HepG2 (cell line): ENCODE results near the gene MRPL48. TPM values are rescaled to one million over a fixed set of nuclear protein-coding genes. Genes with fewer than 3 reads are reported as not detected.
A peak's percentile ranks its signal among the peaks of the same experiment; 100 is the strongest.

Experiments
- CENPX ChIP-seq: sonication (generic); formaldehyde crosslinking; IDR thresholded peaks from 2 replicates; pipeline ENCODE4 v1.9.0; 2021; ENCODE audit warnings: mild to moderate bottlenecking, missing genetic modification reagents, moderate library complexity
- DMAP1 ChIP-seq: IDR thresholded peaks from 2 replicates; pipeline ENCODE4 v1.6.1; 2016
- HNRNPK ChIP-seq: fragments of 200-400 bp; formaldehyde crosslinking; IDR thresholded peaks from 2 replicates; pipeline ENCODE4 v1.6.1; 2018; ENCODE audit warnings: low read length, low read depth, moderate library complexity, mild to moderate bottlenecking; ENCODE audit not compliant: poor library complexity, severe bottlenecking
- MBD4 ChIP-seq: IDR thresholded peaks from 2 replicates; pipeline ENCODE4 v1.6.1; 2012; ENCODE audit warnings: low read length, inconsistent platforms, borderline replicate concordance
- MXD4 ChIP-seq: IDR thresholded peaks from 2 replicates; pipeline ENCODE4 v1.6.1; 2016; ENCODE audit warnings: mild to moderate bottlenecking, missing biosample characterization, missing genetic modification reagents
- RNF2 ChIP-seq: fragments of 450-650 bp; conservative IDR thresholded peaks from 2 replicates; pipeline ENCODE4 v1.6.1; 2016; ENCODE audit warnings: low read depth
- TAF15 ChIP-seq: fragments of 200-400 bp; formaldehyde crosslinking; IDR thresholded peaks from one replicate; pipeline ENCODE4 v1.6.1; 2018; ENCODE audit warnings: mild to moderate bottlenecking, low read depth, low read length; ENCODE audit not compliant: poor library complexity, severe bottlenecking
- ZNF335 ChIP-seq: sonication (generic); formaldehyde crosslinking; IDR thresholded peaks from 2 replicates; pipeline ENCODE4 v1.4.0; 2020; ENCODE audit warnings: missing genetic modification reagents
- ZNF547 ChIP-seq: sonication (generic); formaldehyde crosslinking; IDR thresholded peaks from 2 replicates; pipeline ENCODE4 v1.5.1; 2020; ENCODE audit warnings: mild to moderate bottlenecking, missing genetic modification reagents
- polyA plus RNA-seq, 8 experiments: library from polyadenylated mRNA; depleted of rRNA in 3 of 8; stranded (reverse) in 7 of 8; unstranded in 1 of 8; fragments of >200 nt; fragmentation: Illumina TruSeq in 4 of 8; extraction: Trizol in 4 of 8; gene quantifications; 2 replicates each; pipeline versions ENCODE4 v1.2.1 to v1.2.3, GENCODE V29; 2011 to 2016; ENCODE audit warnings: low read depth in 4 of 8, missing spikeins in 1 of 8, mixed read lengths in 1 of 8; ENCODE audit not compliant: insufficient read depth in 1 of 8
- total RNA-seq, 5 experiments: library from RNA; depleted of rRNA; stranded (reverse); fragments of >200 nt; fragmentation: Illumina TruSeq; extraction: Trizol; gene quantifications; 2 replicates each; pipeline ENCODE4 v1.2.3, GENCODE V29; 2016; ENCODE audit warnings: low read depth in 1 of 5
- TF ChIP-seq, protein P1 (sequence below): sonication (generic); formaldehyde crosslinking; conservative IDR thresholded peaks from 2 replicates; pipeline ENCODE4 v1.4.0; 2020; ENCODE audit warnings: mild to moderate bottlenecking, missing genetic modification reagents, moderate library complexity
- TF ChIP-seq, protein P2 (sequence below): IDR thresholded peaks from 2 replicates; pipeline ENCODE4 v1.6.1; 2016
- TF ChIP-seq, protein P3 (sequence below): sonication (generic); formaldehyde crosslinking; IDR thresholded peaks from 2 replicates; pipeline ENCODE4 v1.5.0; 2020; ENCODE audit warnings: mild to moderate bottlenecking, missing genetic modification reagents
- TF ChIP-seq, protein P4 (sequence below): sonication (generic); formaldehyde crosslinking; IDR thresholded peaks from 2 replicates; pipeline ENCODE4 v1.4.0; 2020; ENCODE audit warnings: missing genetic modification reagents, borderline replicate concordance
- TF ChIP-seq, protein P5 (sequence below): sonication (generic); formaldehyde crosslinking; IDR thresholded peaks from 2 replicates; pipeline ENCODE4 v1.4.0; 2020; ENCODE audit warnings: missing genetic modification reagents

Gene MRPL48
- total and polyA plus RNA-seq, 2 of the 13 experiments (the other 11 are each of a cell fraction or from before 2014, with no cell fraction given), result 61.2 to 67.9 TPM

DNA sequence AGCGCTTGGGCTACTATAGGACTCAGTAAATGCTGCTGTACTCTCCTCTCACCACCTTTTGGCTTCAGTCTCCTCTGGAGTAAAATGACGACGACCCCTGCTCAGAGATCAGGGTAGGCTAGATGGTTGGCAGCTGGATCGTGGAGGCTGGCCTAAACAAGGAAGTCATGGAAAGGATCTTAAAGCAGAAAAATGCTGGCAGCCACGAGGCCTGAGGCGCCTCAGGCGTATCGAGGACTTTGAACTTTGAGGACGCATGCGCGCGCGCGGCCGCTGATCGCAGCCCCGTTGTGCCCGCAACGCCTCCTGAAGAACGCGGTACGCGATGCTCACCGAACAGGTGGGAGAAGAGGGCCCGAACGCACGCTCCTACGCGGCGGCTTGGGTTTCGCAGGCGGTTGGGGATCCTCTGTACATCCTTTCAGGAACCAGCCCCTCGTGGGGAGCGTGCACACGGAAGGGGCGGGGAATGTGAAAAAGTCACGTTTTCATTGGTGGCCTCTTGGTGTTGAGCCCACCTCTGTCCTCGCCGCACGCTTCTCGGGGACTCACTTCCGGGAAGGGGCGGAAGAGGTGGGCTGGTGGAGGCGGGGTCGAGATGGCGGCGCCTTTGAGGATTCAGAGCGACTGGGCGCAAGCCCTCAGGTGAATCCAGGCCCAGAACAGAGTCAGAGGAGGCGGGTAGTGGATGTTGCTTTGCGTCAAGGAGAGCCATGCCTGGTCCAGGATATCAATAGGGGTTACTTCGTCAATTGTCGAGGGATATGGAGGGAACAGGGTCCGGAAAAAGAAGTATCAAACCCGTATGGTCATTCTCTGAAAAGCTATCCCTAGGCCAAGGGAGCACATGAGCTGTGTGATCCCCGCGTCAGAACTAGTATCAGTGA, 89.0 kb downstream of the MRPL48 start, which contains the start of the genes COA4 and PAAF1 (continued):
- TF ChIP-seq ZNF335 (peak; percentile 63; the same call in 1 of the 2 replicates), HNRNPK (no peak), TAF15 (peak; percentile 77), ZNF547 (CRISPR knock-in tag) (peak; percentile 73), DMAP1 (CRISPR knock-in tag) (peak; percentile 100), CENPX (CRISPR knock-in tag) (no peak), RNF2 (peak; percentile 77; the same call in 1 of the 2 replicates), MBD4 (no peak), MXD4 (CRISPR knock-in tag) (peak; percentile 88)
- TF ChIP-seq, protein P1, sequence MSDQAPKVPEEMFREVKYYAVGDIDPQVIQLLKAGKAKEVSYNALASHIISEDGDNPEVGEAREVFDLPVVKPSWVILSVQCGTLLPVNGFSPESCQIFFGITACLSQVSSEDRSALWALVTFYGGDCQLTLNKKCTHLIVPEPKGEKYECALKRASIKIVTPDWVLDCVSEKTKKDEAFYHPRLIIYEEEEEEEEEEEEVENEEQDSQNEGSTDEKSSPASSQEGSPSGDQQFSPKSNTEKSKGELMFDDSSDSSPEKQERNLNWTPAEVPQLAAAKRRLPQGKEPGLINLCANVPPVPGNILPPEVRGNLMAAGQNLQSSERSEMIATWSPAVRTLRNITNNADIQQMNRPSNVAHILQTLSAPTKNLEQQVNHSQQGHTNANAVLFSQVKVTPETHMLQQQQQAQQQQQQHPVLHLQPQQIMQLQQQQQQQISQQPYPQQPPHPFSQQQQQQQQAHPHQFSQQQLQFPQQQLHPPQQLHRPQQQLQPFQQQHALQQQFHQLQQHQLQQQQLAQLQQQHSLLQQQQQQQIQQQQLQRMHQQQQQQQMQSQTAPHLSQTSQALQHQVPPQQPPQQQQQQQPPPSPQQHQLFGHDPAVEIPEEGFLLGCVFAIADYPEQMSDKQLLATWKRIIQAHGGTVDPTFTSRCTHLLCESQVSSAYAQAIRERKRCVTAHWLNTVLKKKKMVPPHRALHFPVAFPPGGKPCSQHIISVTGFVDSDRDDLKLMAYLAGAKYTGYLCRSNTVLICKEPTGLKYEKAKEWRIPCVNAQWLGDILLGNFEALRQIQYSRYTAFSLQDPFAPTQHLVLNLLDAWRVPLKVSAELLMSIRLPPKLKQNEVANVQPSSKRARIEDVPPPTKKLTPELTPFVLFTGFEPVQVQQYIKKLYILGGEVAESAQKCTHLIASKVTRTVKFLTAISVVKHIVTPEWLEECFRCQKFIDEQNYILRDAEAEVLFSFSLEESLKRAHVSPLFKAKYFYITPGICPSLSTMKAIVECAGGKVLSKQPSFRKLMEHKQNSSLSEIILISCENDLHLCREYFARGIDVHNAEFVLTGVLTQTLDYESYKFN (CRISPR knock-in tag), result peak; percentile 49
- TF ChIP-seq, protein P2, sequence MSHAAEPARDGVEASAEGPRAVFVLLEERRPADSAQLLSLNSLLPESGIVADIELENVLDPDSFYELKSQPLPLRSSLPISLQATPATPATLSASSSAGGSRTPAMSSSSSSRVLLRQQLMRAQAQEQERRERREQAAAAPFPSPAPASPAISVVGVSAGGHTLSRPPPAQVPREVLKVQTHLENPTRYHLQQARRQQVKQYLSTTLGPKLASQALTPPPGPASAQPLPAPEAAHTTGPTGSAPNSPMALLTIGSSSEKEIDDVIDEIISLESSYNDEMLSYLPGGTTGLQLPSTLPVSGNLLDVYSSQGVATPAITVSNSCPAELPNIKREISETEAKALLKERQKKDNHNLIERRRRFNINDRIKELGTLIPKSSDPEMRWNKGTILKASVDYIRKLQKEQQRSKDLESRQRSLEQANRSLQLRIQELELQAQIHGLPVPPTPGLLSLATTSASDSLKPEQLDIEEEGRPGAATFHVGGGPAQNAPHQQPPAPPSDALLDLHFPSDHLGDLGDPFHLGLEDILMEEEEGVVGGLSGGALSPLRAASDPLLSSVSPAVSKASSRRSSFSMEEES (CRISPR knock-in tag), result peak; percentile 71
- TF ChIP-seq, protein P3, sequence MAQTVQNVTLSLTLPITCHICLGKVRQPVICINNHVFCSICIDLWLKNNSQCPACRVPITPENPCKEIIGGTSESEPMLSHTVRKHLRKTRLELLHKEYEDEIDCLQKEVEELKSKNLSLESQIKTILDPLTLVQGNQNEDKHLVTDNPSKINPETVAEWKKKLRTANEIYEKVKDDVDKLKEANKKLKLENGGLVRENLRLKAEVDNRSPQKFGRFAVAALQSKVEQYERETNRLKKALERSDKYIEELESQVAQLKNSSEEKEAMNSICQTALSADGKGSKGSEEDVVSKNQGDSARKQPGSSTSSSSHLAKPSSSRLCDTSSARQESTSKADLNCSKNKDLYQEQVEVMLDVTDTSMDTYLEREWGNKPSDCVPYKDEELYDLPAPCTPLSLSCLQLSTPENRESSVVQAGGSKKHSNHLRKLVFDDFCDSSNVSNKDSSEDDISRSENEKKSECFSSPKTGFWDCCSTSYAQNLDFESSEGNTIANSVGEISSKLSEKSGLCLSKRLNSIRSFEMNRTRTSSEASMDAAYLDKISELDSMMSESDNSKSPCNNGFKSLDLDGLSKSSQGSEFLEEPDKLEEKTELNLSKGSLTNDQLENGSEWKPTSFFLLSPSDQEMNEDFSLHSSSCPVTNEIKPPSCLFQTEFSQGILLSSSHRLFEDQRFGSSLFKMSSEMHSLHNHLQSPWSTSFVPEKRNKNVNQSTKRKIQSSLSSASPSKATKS, result 0 out of 2 replicates have a peak, but pooled peaks have one; percentile 72
- TF ChIP-seq, protein P4, sequence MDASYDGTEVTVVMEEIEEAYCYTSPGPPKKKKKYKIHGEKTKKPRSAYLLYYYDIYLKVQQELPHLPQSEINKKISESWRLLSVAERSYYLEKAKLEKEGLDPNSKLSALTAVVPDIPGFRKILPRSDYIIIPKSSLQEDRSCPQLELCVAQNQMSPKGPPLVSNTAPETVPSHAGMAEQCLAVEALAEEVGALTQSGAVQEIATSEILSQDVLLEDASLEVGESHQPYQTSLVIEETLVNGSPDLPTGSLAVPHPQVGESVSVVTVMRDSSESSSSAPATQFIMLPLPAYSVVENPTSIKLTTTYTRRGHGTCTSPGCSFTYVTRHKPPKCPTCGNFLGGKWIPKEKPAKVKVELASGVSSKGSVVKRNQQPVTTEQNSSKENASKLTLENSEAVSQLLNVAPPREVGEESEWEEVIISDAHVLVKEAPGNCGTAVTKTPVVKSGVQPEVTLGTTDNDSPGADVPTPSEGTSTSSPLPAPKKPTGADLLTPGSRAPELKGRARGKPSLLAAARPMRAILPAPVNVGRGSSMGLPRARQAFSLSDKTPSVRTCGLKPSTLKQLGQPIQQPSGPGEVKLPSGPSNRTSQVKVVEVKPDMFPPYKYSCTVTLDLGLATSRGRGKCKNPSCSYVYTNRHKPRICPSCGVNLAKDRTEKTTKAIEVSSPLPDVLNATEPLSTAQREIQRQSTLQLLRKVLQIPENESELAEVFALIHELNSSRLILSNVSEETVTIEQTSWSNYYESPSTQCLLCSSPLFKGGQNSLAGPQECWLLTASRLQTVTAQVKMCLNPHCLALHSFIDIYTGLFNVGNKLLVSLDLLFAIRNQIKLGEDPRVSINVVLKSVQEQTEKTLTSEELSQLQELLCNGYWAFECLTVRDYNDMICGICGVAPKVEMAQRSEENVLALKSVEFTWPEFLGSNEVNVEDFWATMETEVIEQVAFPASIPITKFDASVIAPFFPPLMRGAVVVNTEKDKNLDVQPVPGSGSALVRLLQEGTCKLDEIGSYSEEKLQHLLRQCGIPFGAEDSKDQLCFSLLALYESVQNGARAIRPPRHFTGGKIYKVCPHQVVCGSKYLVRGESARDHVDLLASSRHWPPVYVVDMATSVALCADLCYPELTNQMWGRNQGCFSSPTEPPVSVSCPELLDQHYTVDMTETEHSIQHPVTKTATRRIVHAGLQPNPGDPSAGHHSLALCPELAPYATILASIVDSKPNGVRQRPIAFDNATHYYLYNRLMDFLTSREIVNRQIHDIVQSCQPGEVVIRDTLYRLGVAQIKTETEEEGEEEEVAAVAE (CRISPR knock-in tag), result peak; percentile 93
- TF ChIP-seq, protein P5, sequence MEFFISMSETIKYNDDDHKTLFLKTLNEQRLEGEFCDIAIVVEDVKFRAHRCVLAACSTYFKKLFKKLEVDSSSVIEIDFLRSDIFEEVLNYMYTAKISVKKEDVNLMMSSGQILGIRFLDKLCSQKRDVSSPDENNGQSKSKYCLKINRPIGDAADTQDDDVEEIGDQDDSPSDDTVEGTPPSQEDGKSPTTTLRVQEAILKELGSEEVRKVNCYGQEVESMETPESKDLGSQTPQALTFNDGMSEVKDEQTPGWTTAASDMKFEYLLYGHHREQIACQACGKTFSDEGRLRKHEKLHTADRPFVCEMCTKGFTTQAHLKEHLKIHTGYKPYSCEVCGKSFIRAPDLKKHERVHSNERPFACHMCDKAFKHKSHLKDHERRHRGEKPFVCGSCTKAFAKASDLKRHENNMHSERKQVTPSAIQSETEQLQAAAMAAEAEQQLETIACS (CRISPR knock-in tag), result peak; percentile 89
